SK-N-DZ (cell line): ENCODE data around the gene GGPS1.
"Not testable (repeated sequence)": the region's sequence is repeated elsewhere in the genome, so short reads cannot be mapped to it uniquely, and the experiment has no call there.

Experiments used
- DNase-seq: peaks from one replicate; pipeline ENCODE4 v3.0.0-alpha.2; 2015; ENCODE audit warnings: low spot score

Gene GGPS1

DNA sequence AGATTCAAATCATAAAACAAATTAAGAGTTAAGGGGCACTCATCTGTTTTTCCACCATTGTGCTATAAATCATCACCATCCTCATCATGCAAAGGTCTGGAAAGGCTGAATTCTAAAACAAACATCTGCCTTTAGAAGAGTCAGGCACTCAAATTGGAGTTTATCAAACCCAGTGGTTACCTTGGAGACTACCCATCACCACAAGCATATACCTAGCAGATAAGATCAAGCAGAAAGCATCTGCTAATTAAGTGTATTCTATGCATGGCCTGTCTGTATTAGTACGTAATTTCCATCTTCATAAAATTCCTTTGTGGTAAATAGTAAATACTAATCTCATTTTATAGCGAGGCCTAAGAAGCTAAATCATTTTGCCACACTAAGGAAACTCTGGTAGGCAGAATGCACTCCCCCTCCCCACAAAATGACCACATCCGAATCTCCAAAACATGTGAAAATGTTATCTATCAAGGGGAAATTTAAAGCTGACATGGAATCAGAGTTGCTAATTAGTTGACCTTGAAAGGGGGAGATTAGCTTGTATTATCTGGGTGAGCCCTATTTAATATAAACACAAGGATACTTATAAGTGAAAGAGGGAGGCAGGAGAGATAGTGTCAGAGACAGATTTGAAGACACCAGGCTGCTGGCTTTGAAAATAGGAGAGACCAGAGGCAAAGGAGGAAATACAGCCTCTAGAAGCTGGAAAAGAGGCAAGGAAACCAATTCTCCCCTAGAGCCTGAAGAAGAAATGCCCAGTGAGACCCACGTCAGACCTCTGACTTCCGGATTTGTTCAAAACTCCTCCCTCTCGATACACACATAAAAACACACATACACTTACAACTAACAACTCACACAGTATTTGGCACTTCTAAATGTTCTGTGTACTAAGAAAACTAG, 23.6 kb upstream of the GGPS1 start:
- DNase-seq = peak; percentile 74

DNA sequence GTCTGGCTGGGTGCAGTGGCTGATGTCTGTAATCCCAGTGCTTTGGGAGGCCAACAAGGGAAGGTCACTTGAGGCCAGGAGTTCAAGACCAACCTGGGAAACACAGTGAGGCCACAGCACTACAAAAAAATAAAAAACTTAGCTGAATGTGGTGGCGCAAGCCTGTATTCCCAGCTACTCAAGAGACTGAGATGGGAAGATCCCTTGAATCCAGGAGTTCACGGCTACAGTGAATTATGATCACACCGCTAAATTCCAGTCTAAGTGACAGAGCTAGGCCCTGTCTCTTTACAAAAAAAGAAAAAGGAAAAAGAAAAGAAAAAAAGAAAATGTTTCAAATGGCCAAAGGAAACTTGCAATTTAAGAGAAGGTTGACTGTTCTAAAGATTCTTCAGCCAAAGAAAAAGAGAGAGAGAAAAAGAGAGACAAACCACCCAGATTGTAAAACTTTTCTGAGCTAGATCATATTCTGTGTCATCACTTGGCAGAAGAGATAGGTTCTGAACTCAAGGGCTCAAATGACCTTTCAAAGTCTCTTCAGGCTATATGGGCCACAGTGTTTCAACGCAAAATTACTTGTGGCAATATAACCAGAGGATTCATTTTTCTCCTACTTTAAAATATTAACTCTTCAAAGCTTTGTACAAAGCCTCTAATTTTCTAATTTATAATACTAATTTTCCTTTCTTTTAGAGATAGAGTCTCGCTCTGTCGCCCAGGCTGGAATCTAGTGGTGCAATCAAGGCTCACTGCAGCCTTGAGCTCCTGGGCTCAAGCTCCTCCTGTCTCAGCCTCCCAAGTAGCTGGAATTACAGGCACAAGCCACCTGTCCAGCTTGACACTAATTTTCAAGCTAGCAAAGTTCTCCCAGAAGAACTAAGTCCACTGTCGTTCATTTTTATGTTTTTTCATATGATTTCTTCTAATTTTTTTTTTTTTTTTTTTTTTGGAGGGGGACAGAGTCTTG, 20.9 kb upstream of the GGPS1 start:
- DNase-seq = no peak

DNA sequence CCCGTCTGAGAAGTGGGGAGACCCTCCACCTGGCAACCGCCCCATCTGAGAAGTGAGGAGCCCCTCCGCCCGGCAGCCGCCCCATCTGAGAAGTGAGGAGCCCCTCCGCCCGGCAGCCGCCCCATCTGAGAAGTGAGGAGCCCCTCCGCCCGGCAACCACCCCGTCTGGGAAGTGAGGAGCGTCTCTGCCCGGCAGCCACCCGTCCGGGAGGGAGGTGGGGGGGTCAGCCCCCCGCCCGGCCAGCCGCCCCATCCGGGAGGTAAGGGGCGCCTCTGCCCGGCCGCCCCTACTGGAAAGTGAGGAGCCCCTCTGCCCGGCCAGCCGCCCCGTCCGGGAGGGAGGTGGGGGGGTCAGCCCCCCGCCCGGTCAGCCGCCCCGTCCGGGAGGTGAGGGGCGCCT, 19.2 kb upstream of the GGPS1 start:
- not testable (repeated sequence) for DNase-seq

DNA sequence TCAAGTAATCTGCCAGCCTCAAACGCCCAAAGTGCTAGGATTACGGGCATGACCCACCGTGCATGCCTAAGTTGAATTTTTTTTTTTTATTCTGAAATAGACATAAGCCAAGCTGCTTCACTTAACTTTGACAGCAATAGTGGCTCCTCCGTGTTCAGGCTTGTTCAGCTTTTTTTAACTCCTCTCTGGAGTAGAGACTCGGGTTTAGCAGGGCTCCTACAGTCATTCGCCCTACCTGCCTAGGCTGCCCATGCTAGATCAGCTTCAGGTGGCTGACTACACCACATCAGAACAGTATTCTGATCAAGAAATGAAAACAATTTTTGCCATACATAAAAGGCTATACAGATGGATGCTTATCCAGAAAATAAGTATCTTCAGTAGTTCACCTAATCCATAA, 15.1 kb upstream of the GGPS1 start:
- no peak for DNase-seq

DNA sequence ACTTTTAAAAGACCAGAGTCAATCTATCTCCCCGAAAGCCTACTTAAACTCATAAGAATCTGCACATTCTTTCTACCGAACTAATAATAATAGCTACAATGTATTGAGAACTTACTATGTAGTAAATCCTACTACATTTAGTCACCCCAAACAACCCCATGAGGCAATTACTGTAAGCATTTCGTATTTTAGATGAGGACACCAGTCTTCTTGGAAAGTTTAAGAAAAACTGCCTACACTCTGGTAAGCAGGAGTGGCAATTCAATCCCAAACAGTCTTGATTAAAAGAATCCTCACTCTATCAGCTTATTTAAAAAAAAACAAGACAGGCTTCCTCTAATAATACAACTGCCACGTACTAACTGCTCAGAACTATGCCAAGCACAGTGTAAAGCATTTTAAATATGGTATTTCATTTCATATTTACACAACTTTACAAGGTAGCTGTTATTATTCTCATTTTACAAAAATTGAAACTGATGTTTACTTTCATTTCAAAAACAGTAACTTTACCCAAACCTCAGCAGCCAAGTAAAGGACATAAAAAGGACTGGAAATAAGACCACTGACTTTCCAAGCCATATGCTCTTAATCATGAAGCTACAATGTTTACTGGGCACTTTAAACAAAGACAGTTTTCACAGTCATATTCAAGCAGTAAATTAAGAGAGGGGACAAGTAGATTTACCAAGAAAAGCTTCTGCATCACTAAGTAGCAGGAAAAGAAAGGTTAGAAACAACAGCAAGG, 14.3 kb upstream of the GGPS1 start:
- no peak for DNase-seq

DNA sequence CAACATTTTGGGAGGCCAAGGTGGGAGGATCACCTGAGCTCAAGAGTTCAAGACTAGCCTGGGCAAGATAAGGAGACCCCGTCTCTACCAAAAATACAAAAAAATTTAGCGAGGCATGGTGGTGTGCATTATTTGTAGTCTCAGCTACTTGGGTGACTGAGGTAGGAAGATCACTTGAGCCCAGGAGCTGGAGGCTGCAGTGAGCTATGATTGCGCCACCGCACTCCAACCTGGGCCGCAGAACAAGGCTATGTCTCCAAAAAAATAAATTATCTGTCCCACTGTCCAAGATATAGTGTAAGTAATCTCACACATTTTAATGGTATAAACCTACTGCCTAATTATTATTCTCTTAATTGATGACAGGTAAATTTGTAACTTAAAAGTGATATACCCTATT, 13.2 kb upstream of the GGPS1 start:
- DNase-seq = no peak

DNA sequence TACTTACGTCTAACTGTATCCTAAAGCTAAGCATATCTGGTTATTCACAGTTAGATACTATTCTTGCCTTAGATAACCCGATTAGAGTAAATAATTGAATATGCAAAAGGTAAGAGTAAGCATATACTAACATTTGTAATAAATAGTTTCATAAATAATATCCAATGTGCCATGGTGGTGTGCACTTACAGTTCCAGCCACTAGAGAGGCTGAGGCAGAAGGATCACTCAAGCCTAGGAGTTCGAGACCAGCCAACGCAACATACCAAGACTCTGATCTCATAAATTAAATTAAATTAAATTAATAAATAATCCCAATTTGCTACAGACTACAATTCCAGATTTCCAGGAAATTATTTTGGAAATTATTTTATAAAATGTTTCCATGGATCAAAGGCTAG, 12.6 kb upstream of the GGPS1 start:
- no peak for DNase-seq

DNA sequence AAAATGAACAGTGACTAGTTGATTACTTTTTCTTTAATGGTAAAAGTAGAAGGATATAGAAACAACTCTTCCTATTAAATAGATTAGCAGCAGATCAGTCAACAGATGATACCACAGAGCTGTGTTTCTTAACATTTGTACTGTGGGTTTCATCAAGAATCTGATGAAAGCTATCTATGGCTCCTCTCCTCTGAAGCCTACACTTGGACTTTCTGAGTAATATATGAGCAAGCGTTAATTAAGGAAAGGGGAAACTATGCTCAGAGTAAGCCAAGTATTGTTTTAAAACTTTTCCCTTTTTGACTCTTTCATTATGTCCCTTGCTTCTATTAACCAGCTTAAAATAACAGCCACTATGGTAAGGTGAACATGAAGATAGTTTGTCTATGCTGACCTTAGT, 11.2 kb upstream of the GGPS1 start:
- no peak for DNase-seq

DNA sequence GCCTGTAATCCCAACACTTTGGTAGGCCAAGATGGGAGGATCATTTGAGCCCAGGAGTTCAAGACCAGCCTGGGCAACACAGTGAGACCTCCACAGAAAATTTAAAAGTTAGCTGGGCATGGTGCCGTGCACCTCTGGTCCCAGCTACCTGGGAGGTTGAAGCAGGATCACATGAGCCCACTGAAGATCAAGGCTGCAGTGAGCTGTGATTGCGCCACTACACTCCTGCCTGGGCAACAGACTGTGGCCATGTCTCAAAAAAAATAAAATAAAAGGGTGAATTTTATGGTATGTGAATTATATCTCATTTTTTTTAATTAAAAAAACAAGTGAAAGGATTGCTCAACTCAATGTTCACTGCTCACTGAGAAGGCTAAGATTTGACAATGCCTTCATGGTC, 9.1 kb upstream of the GGPS1 start:
- no peak for DNase-seq

DNA sequence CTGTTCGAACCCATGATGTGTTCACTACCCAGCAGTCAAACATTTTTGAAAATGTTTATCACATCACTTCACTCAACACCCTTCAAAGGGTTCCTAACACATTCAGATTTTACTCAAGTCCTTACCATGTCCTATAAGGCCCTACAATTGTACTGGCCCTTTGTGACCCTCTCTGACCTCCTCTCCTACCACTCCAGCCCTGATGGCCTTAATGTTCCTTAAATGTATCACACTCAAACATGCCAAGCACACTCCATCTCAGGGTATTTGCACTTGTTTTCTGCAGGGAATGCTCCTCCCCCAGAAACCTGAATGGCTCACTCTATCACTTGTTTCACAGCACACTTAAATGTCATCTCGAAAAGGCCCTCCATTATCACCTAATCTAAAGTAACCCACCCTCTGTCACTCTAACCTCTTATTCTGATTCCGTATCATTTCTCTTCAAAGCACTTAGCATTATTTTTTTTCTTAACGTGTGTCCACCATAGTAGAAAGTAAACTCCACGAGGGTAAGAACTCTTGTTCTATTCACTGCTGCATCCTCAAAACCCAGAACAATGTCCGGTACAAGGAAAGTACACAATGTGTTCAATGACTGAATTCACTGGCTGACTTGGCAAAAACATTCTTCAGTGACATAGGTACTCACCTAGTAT, 7.7 kb upstream of the GGPS1 start:
- DNase-seq = no peak

DNA sequence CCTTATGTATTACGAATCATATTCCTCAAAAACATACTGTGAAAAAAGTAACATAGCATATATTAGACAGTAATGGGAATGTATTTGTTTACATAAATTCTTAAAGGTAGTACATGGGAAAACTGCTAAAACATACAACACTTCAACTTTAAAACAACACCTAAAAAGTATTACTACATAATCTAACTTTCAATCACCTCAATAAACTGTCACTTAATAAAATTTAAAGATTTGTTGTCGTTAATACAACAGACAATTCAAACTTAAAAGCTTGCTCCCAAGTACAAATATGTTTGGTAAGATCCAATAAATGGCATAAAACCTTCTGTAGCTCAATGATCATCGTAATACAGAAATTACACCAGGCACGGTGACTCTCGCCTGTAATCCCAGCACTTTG, 4.1 kb upstream of the GGPS1 start:
- DNase-seq = no peak

DNA sequence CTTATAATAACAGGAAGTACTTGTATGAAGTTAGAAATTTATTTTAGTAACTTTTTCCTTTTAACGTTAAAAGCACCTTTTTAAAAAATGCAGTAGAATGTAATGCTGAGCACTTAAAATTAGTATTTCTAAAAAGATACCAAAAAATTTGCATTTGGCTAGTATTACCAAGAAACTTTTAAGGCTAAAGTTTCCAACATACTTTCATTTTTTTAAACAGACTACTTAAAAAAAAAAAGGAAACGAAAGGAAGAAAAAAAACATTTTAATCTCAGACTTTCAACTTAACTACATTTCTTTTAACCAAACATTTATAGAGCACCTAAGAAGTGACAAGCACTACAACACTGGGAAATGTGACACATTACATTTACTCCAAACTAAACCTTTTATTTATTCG, 3.2 kb upstream of the GGPS1 start:
- DNase-seq = no peak

DNA sequence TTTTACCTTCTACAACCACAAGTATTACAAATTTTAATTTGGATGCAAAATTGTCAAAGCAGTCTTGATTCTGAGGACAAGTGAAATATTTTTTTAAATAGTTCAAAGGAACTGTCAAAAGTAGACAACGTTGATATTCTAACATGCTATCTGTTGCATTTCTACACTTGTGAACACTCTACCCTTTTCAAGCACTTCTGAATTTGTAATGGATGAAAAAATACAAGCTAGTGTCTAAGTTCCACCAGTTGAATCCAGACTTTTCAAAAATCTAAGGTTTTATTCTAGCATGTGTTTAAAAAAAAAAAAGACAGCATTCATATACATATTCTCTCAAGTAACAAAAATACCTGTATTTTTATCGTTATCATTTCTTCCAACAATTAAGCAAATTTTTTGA, 2.5 kb upstream of the GGPS1 start:
- DNase-seq = no peak

DNA sequence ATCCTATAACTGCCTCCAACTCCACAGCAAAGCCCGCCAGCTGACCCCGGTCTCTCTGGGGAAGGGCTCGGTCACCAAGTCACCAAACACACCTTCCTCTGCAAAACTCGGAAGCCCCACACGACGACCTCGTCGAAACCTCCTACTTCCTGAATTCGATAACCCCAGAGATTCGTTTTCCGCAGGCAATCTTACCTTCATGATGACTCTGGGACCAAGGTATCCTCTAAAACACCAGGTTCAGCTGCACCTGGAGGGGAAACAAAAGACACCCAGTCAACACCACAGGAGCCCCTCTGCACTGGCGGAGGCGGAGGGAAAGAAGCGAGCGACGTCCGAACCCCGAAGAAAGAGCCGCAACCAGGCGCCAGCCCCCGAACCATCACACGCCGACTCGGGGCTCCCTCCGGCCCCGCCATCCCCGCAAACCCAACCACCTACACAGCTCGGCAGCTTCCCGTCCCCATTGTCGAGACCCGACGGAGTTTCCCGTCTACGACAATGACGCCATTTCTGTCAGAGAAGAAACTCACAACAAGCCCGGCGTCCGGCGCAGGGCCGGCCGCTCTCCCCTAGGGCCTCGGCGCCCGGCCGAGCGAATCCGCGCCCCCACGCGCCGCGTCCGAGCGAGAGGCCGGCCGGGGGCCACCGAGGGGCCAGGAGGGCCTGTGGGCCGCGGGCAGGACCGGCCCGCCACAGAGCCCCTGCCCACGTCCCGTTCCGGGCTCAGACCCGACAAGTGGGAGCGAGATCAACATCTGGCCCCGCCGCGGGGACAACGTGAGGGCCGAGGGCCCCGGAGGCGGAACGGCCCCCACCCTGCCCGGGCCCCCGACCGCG, 1.4 kb upstream of the GGPS1 start:
- DNase-seq = peak; percentile 31

DNA sequence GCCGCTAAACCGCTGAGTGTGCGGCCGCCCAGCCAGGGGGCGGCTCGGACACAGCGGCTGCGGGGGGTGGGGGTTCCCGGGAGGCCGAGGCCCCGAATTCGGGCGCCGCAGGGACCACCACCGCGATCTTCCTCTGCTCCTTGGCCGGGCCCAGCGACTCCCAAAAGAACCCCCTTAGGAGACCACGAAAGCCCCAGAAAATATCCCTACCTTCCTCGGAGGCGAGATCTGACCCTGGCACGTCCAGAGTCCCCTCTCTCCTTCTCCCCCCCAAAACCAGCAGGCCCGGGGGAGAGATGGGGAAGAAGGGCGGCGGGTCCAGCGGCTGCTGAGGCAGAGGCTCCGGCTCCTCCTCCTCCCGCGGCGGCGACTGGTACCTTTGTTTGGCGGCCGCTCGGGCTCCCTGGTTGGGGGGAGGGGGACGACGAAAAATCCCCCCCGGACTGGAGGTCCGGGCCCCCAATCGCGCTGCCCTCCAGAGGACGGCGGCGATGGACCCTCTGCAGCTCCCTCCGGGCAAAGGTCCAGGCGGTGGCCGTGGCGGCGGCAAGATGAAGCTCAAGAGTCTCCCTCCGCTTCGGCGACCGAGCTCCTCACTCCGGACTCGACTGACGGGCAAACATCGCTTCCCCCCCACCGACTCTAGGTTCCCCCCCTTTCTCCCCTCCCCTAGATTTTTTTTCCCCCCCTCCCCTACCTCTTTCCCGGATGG, 655 bp upstream of the GGPS1 start, which contains the start of gene ARID4B:
TSS of gene ARID4B (minus strand) at position 621 of the 712 bp plus-strand sequence. CDS start 1,260 bp downstream, outside the sequence.
- DNase-seq = no peak

DNA sequence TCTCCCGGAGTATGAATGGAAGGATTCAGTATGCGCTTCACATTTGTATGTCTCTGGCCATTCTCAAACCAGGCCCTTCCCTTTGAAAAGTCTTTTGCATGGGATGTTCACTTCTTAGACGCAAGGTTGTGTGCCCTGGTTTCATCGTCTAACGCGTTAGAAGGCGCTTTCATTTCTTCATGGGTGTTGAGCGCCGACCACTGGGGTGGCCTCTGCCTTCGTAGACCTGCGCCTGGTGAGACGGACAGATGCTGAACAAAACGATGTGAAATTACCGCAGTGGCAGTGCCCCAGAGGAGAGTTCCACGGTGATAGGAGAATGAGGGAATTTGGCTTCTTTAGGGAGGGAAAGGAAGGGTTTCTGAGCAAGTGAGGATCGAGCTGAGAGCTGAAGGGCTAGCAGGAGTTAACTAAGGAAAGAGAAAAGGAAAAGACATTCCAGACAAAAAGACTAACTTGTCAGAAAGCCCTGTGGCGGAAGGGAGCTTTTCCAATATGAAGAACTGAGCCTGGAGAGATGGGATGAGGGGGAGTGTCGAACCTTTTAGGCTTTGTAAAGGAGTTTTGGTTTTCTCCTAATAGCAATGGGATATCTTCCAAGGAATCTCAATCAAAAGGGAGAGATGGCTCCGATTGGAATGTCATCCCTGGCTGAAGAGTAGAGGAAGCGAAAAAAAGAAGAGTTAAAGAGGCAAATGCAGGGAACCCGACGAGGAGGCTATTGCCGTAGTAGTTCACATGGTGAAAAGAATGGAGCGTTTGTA, 951 bp downstream of the GGPS1 start:
- DNase-seq = no peak

DNA sequence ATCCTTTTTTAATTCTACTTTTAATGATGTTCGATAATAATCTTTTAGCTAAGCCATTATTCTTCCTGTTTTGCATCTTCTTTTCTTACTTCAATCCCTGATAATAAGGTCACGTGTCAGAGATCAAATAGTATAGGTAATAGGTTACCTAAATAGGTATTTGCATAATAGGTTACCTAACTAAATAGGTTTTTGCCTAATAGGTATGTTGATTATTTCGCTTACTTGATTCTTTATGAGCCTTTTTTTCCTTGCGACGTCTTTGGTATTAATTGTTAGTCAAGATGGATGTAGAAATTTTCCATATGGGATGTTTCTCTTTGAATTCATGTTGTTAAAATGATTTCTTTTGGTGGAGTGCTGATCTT, 2.5 kb downstream of the GGPS1 start:
- no peak for DNase-seq

DNA sequence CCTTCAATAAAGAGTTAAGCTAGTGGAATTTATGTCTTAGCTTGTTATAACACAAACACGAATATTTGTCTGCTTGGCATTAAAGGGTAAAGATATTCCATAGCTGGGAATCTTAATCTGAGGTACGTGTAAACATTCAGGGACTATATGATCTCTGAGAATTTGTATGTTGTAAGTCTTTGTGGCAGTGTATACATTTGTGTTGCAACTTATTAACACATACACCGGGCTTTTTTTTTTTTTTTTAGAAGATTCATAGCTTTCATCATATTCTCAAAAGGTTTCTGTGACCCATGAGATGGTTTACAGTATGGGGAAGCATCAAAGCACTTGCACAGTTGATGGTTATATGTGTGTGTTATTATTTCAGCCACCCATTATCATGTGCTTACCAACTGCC, 3.0 kb downstream of the GGPS1 start:
- no peak for DNase-seq

DNA sequence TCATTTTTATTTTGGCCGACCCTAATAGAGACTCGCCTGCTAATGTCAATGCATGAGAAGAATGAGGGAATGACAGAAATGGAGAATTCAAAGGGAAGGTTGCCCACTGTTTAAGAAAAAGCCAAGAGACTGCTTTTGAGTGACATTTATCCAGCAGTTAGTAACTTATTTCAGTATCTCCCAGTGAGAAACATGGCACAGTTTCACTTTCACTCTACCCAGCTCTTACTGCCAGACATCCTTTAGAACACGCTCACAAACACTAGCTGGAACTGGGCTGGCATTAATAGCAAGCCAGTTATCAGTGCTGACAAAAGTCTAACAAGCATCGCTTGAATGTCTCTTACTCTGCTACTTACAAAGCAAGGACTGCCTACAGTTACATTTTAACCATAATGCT, 8.5 kb downstream of the GGPS1 start:
- DNase-seq = no peak
